ENCODE results near the gene OPRD1.

The OPRD1 gene

GRCh38 chr1:28775121-28775942 lies 36.6 kb upstream of the OPRD1 start:
- H3K9me3 Mint-ChIP-seq: no peaks in the 10 kb centered on the region
- no peak overlapping the region for H3K27ac Mint-ChIP-seq

GRCh38 chr1:28776341-28776740 lies 35.6 kb upstream of the OPRD1 start:
- Mint-ChIP-seq H3K27me3 (ENCODE audit: low read depth) (no peaks in the 10 kb centered on the region), H3K27ac (no peak overlapping the region), H3K9me3 (no peaks in the 10 kb centered on the region), H3K4me3 (no peak overlapping the region), H3K36me3 (ENCODE audit: low read depth) (peaks cover 23% of the 10 kb centered on the region), H3K4me1 (no peaks in the 10 kb centered on the region)
- TF ChIP-seq CTCF (IDR thresholded peaks at IDR 0.05; ENCODE audit: unreplicated experiment in 3 of 3): no peak

More at GRCh38 chr1:28775121-28775942, 36.6 kb upstream of the OPRD1 start:
- Mint-ChIP-seq H3K4me3 (no peak overlapping the region), H3K27me3 (ENCODE audit: low read depth) (no peaks in the 10 kb centered on the region), H3K36me3 (ENCODE audit: low read depth) (peaks cover 27% of the 10 kb centered on the region), H3K4me1 (no peaks in the 10 kb centered on the region)
- TF ChIP-seq CTCF (IDR thresholded peaks at IDR 0.05; ENCODE audit: unreplicated experiment in 3 of 3): no peak

GRCh38 chr1:28778021-28778420 lies 33.9 kb upstream of the OPRD1 start:
- H3K27ac Mint-ChIP-seq: peak overlapping the region in 1 of 3 experiments; percentile 46
- no peak for TF ChIP-seq CTCF (IDR thresholded peaks at IDR 0.05; ENCODE audit: unreplicated experiment in 3 of 3)

GRCh38 chr1:28779751-28780408 lies 32.1 kb upstream of the OPRD1 start:
- peaks cover 7% of the 10 kb centered on the region for H3K36me3 Mint-ChIP-seq (ENCODE audit: low read depth)
- peaks cover 9% of the 10 kb centered on the region for H3K4me1 Mint-ChIP-seq
- H3K4me3 Mint-ChIP-seq: no peak overlapping the region
- peak overlapping the region in 1 of 3 experiments; percentile 33 for H3K27ac Mint-ChIP-seq
- no peak for TF ChIP-seq CTCF (IDR thresholded peaks at IDR 0.05; ENCODE audit: unreplicated experiment in 3 of 3)
- H3K9me3 Mint-ChIP-seq: no peaks in the 10 kb centered on the region
- no peaks in the 10 kb centered on the region for H3K27me3 Mint-ChIP-seq (ENCODE audit: low read depth)

More at GRCh38 chr1:28778021-28778420, 33.9 kb upstream of the OPRD1 start:
- H3K4me3 Mint-ChIP-seq: no peak overlapping the region
- no peaks in the 10 kb centered on the region for H3K9me3 Mint-ChIP-seq
- H3K27me3 Mint-ChIP-seq (ENCODE audit: low read depth): no peaks in the 10 kb centered on the region
- peaks cover 16% of the 10 kb centered on the region for H3K36me3 Mint-ChIP-seq (ENCODE audit: low read depth)
- H3K4me1 Mint-ChIP-seq: peaks cover 8% of the 10 kb centered on the region

GRCh38 chr1:28781305-28781704 lies 30.7 kb upstream of the OPRD1 start:
- H3K4me1 Mint-ChIP-seq: peaks cover 13% of the 10 kb centered on the region
- H3K27ac Mint-ChIP-seq: peak overlapping the region in 2 of 3 experiments; percentile 47 to 50
- H3K9me3 Mint-ChIP-seq: no peaks in the 10 kb centered on the region
- no peaks in the 10 kb centered on the region for H3K36me3 Mint-ChIP-seq (ENCODE audit: low read depth)
- no peak for TF ChIP-seq CTCF (IDR thresholded peaks at IDR 0.05; ENCODE audit: unreplicated experiment in 3 of 3)
- no peak overlapping the region for H3K4me3 Mint-ChIP-seq
- peaks cover 4% of the 10 kb centered on the region for H3K27me3 Mint-ChIP-seq (ENCODE audit: low read depth)
